HG03521 (cell line): ENCODE measurements around the gene LAMA2.
A peak's percentile ranks its signal among the peaks of the same experiment; 100 is the strongest.

Experiments
- ATAC-seq: cut with Tn5 transposase; IDR thresholded peaks from one replicate; pipeline ENCODE4 v1.9.1; 2021; ENCODE audit warnings: mild to moderate bottlenecking, moderate library complexity; ENCODE audit not compliant: unreplicated experiment

Gene LAMA2

GRCh38 chr6:129419324-129419723 lies 536.4 kb downstream of the LAMA2 start:
- ATAC-seq: no peak

GRCh38 chr6:129426343-129426742 lies 543.4 kb downstream of the LAMA2 start:
- no peak for ATAC-seq

DNA sequence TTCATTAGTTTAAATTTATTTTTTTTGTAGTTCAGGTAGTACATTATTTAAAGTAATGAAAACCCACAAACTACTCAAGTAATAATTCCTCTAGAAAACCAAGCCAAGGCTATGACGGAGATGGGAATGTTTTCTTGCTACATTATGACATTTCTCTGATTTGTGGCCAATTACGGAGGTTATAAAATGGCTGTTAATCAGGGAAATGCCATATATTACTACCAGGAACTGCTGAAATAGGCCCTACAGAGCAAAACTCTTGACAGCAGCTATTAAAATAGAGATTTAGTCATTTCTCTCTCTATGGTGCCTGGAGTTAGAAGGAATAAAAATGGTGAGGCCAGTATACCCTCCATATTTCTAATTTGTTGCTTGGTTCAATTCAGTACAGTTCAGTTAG lies 547.0 kb downstream of the LAMA2 start:
- no peak for ATAC-seq

DNA sequence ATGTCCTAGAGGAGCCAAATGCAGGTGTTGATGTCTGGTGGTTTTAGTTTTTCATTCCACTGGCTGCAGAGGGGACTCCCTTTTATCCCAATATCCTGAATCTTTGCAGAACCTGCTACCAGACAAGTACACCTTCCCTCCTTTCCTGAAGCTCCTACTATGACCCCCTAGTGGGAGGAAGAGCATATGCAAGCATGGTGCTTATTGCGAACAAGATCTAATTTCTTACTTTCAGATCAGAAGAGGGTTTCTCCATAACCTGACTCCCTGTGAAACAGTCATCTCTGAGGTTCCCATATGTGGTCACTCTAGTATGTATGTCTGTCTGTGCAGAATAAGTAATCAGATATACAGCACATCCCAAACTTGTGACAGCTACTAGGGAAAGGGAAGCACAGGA lies 549.8 kb downstream of the LAMA2 start:
- no peak for ATAC-seq

- ATAC-seq: no peak
Observed at GRCh38 chr6:129434091-129434490, 551.2 kb downstream of the LAMA2 start.

DNA sequence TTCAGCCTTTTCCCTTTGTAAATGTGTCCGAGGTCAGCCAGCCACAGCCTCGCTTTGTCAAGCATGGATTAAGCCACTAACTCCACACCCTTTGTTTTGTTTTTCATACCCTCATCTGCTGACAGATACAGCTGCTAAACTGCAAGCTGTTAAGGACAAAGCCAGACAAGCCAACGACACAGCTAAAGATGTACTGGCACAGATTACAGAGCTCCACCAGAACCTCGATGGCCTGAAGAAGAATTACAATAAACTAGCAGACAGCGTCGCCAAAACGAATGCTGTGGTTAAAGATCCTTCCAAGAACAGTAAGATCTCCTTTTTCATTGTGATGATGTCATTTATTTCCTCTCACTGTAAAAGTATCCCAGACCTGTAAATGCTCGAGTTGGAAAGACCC lies 557.8 kb downstream of the LAMA2 start:
- no peak for ATAC-seq

DNA sequence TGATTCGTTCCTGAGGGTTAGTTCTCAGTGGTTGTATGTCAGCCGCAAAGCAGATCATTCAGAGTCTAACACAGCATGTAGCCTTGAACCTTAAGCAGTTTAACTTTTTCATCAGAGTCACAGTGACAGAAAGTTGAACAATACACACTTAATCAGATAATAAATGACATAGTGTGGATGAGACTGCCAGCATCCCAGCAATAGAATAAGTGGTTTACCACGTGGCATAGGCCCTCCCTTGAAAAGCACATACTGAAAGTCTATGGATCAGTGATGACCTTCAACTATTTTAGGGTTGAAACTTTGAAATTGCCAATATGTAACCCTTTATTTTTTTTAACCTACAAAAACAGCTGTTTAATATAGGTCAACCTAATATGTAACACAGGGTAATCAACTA lies 561.7 kb downstream of the LAMA2 start:
- no peak for ATAC-seq

DNA sequence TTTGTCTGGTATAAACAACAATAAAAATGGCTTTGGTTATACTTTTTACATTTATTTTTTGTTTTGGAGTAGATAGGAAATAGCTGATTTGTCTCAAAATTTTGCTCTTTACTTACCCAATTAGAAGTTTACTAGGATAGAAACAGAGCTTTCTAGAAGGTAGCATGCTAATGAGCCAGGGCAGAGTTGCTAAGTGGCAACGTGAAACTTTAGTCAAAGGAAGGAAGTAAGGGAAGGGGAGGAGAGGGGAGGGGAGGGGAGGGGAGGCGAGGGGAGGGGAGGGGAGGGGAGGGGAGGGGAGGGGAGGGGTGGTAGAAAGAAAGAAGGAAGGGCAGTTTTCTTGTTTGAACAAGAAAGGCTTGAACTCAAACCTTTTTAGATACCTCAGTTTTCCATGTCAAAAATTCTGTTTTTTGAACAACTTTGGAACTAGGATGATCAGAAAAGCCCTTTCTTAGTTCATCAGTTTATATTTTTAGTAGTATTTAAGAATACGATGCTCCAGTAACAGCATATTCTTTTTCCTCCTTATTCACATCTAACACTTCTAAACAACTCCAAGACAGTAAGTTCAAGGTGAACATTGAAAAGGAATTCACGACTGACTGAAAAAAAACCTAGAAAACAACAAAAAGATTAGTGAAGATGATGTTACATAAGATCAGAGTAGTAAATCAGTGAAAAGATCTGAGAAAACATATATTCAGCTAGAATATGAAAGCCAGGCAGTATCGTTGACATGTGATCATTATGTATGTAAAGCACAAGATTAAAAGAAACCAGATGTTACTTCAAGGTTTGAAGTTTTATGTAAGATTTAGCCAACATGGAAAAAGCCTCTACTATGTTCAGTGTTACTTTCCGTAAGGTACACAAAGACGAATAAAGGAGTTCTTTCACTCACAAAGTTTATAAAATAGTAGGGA lies 563.6 kb downstream of the LAMA2 start:
- no peak for ATAC-seq

DNA sequence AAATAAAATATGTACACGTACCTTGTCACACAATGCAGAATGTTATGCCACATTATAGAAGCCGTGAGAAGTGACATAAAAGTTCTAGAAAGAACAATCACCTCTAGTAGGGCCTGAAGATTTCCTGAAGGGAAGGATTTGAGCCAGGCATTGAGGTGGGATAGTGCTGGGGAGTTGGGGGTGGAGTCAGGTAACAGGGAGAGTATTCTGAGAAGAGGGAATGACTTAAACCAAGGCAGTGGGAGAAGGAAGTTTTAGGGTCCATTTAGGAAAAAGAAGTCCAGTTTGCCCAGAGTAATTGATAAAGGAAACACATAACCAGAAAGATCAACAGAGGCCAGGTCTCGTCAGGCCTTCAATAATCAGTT lies 564.2 kb downstream of the LAMA2 start:
- ATAC-seq: no peak

DNA sequence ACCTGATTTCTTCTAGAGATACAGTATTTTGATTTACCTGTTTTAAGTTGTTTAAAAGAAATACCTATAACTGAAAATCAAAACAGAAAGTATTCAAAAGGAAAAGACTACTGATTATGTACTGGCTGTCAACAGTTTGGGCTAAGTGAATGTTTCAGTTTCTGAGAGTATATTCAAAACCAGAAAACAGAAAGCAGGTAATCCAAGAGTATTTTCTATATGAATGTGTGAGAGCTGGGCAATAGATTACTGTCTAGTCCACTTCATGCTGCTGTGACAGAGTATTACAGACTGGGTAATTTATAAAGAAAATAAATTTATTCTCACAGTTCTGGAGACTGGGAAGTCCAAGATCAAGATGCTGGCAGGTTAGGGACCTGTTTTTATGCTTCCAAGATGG lies 566.0 kb downstream of the LAMA2 start:
- peak; percentile 100 for ATAC-seq

- no peak for ATAC-seq
Observed at GRCh38 chr6:129451187-129451586, 568.2 kb downstream of the LAMA2 start.

- no peak for ATAC-seq
Observed at GRCh38 chr6:129453073-129453472, 570.1 kb downstream of the LAMA2 start.

DNA sequence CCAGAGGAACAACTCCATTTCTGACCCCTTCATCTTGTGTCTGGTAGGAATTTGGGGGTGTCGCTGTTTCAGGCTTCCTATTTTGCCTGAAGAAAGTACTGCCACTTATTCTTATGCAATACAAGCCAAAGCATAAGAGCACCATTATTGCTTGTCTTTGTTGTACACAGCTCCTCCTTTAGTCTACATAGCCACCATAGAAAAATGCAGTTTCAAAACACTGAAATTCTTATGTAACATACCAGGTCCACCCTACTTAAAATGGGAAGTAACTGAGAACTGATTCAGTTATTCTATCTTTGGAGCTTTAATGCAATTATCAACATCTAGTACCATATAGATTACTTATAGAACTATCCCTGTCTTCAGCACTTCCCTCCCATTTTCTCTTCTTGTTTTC lies 571.5 kb downstream of the LAMA2 start:
- ATAC-seq: no peak

DNA sequence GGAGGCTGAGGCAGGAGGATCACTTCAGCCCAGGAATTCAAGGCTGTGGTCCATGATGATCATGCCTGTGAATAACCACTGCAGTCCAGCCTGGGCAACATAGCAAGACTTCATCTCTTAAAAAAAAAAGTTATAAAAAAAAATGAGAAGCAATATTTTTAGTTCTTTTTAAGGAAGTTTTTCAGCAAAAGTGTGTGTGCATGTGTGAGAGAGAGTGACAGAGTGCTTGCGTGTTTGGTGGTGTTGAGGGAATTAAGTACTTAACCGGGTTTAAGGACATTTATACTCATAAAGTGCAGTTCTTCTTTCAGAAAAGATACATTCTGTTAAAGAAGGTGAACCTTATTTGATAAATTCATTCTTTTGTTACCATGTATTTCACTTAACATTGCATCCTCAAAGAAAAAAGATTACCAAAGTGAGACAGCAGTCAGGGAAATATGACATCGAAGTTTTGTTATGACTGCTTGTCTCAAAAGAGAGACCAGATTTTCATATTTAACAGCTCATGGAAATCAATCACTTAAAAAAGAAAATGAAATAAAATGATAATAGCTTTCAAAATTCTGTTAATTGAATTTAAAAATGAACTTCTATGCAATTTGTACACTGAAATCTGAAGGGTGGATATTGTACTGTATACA lies 572.3 kb downstream of the LAMA2 start:
- ATAC-seq: no peak

GRCh38 chr6:129460221-129460620 lies 577.3 kb downstream of the LAMA2 start:
- ATAC-seq: no peak

DNA sequence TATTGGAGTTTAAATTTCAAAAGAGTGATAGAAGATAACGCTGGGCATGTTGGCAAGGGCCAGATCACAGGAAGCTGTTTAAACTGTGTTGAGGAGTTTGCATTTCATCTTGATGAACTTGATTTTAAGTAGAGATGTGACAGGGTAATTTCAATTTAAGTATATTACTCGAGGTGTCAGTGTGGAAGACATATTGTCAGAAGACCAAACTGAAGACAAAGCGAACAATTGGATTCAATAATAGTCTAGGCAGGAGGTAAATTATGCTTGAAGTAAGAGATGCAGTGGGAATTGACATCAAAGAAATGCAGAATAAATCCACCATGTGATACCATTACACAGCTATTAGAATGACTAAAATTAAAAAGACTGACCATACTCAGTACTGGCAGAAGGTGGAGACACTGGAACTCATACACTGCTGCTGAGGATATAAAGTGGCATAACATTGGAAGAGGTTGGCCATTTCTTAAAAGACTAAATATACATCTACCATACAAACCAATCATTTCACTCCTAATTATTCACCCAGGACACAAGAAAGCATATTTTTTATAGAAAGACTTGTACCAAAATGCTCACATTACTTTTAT lies 586.2 kb downstream of the LAMA2 start:
- no peak for ATAC-seq

DNA sequence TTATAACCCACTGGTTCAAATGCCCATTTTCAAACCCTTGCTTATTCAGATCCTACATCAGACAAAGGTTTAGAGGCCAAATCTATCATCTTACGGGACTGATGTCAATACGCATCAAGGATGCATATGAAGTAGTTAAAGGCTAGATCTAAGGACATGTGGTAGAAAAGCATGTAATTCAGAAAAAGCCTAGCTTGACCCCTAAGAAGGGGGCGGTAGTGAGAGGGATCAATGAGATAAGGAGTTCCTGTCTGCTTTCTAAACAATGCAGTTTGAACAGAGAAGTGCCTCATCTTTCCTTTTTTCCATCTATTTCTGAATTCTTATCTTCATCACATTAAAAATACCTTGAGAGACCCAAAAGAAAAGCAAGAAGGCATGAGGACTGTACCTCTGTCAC lies 589.3 kb downstream of the LAMA2 start:
- no peak for ATAC-seq

GRCh38 chr6:129473546-129473945 lies 590.6 kb downstream of the LAMA2 start:
- no peak for ATAC-seq

DNA sequence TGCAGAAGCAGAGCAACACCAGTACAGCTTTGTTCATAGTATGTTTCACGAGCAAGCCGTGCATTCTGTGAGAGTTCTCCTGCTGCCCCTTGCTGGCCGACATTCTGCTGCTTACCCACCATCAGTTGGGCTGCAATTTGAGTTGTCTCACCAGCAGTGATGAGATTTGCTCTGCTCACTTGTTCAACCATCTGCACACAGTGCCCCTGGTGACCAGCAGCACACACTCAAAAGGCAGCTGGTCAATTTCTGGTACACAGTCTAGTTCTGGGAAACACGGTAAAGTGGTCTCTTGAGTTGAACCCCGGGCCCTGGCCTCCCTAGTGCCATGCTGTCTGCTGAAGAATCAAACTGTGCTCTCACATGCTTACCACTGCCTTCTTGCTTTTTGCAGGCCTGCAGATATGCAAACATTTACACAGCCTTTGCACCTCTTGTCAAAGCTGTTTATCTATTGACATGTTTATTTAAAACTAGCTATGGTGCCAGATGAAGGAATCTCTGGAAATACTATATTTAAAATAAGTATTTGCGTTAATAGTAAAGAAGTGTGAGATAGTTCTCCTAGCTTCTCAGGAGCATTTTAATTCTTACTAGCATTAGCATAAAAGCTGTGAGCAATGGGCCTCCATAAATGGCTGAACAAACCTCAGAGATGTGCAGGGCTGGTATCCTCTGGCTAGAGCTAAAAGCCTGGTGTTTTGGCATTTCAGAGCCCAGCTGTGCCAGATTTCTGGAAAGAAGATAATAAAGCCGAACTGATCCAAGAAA lies 592.7 kb downstream of the LAMA2 start:
- ATAC-seq: no peak

- no peak for ATAC-seq
Observed at GRCh38 chr6:129476248-129476564, 593.3 kb downstream of the LAMA2 start.

GRCh38 chr6:129476810-129477209 lies 593.9 kb downstream of the LAMA2 start:
- no peak for ATAC-seq
